OCI-LY3 (cell line): ENCODE results near the gene TRIO.

Experiments used
- EZH2phosphoT487 ChIP-seq: fragments of 200-600 bp; shearing (Covaris generic); IDR thresholded peaks from 2 replicates; pipeline ENCODE4 v1.6.1; 2018; ENCODE audit warnings: antibody characterized with exemption, mixed run types, low read depth
- TF ChIP-seq, protein P1 (sequence below): fragments of 200-600, 300-600 bp; sonication (generic); IDR thresholded peaks from 2 replicates; pipeline ENCODE4 v1.5.1; 2014; ENCODE audit warnings: antibody characterized with exemption, low read length, low read depth

DNA sequence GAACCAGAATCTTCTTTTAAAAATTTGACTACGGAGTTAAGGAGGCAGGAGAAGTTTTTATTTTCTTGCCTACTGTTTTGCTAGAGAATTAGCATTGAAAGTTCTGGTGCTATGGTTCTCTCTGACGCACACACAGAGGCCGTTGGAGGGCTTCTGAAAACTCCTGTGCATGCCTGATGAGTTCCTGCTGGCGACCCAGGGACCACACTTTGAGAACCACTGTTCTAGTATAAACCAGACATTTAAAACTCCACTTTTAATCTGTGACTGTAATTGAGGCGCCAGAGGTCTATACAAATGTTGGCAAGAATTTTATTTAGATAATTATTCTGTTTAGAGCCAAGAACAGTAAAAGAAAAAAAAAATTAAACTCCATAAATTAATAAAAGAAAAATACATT lies 338.9 kb downstream of the TRIO start:
- TF ChIP-seq, protein P1, sequence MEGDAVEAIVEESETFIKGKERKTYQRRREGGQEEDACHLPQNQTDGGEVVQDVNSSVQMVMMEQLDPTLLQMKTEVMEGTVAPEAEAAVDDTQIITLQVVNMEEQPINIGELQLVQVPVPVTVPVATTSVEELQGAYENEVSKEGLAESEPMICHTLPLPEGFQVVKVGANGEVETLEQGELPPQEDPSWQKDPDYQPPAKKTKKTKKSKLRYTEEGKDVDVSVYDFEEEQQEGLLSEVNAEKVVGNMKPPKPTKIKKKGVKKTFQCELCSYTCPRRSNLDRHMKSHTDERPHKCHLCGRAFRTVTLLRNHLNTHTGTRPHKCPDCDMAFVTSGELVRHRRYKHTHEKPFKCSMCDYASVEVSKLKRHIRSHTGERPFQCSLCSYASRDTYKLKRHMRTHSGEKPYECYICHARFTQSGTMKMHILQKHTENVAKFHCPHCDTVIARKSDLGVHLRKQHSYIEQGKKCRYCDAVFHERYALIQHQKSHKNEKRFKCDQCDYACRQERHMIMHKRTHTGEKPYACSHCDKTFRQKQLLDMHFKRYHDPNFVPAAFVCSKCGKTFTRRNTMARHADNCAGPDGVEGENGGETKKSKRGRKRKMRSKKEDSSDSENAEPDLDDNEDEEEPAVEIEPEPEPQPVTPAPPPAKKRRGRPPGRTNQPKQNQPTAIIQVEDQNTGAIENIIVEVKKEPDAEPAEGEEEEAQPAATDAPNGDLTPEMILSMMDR = no peak
- no peak for TF ChIP-seq EZH2phosphoT487
